Spleen (tissue), 7 donors: ENCODE results near the gene FADS6.

ENCODE experiments used
- POLR2A ChIP-seq, 3 donors: fragments of 450-650 bp; IDR thresholded peaks; one replicate each; pipeline ENCODE4 v1.5.1; 2017; ENCODE audit warnings: antibody characterized with exemption in 3 of 3, mild to moderate bottlenecking in 1 of 3
- POLR2AphosphoS5 ChIP-seq, 3 donors: sonication (generic); formaldehyde crosslinking; IDR thresholded peaks; one replicate each; pipeline ENCODE4 v1.5.1; 2017; ENCODE audit warnings: antibody characterized with exemption in 3 of 3
- TF ChIP-seq, protein P1 (sequence below), 11 experiments: fragments of 200-600 bp in 7 of 11; fragments of 450-650 bp in 4 of 11; sonication (generic) in 4 of 11; IDR thresholded peaks in 8 of 11; conservative IDR thresholded peaks in 3 of 11; 1 replicate in 7 of 11; 2 replicates in 4 of 11; pipeline versions ENCODE4 v1.4.0 to v1.8.0; 2016 to 2021; ENCODE audit warnings: antibody characterized with exemption in 11 of 11, inconsistent platforms in 4 of 11, mild to moderate bottlenecking in 1 of 11
- donor health status: DM: no; HTN: no; CAD: no; lungs with moderate emphysema.
- donor health status: DM: no; HTN: no; CAD: no.
- donor health status: DM: no; HTN: no; CAD: no.

DNA sequence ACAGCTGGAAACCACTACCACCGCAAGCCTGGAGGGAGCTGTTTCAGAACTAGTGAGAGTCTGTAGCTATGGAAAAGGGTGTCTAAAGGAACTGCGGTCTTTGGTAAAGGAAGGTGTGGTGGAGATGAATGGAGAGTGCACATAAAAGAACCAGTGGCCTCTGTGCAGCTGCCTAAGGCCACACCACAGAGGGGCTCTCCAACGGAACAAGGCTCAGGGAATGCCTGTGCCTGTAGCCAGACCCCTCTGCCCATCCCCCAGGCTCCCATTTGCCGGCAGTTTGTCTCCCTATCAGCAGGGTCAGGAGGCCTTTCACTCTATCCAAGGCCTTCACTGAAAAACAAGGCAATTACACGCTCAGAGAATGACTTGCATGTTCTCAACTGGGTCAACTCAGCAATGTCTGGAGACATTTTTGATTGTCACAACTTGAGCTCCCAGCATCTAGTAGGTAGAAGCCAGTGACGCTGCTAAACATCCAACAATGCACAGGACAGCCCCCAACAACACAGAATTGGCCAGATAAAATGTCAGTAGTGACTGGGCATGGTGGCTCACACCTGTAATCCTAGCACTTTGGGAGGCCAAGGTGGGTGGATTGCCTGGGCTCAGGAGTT lies 17.3 kb downstream of the FADS6 start:
- TF ChIP-seq, protein P1, sequence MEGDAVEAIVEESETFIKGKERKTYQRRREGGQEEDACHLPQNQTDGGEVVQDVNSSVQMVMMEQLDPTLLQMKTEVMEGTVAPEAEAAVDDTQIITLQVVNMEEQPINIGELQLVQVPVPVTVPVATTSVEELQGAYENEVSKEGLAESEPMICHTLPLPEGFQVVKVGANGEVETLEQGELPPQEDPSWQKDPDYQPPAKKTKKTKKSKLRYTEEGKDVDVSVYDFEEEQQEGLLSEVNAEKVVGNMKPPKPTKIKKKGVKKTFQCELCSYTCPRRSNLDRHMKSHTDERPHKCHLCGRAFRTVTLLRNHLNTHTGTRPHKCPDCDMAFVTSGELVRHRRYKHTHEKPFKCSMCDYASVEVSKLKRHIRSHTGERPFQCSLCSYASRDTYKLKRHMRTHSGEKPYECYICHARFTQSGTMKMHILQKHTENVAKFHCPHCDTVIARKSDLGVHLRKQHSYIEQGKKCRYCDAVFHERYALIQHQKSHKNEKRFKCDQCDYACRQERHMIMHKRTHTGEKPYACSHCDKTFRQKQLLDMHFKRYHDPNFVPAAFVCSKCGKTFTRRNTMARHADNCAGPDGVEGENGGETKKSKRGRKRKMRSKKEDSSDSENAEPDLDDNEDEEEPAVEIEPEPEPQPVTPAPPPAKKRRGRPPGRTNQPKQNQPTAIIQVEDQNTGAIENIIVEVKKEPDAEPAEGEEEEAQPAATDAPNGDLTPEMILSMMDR (IDR thresholded peaks at IDR 0.05 in 8 of 11, conservative IDR thresholded peaks at IDR 0.05 in 3 of 11): no peak
- TF ChIP-seq POLR2A (IDR thresholded peaks at IDR 0.05) (no peak), POLR2AphosphoS5 (IDR thresholded peaks at IDR 0.05) (no peak)
